Neuronal stem cell (in vitro differentiated cells): ENCODE results near the gene KCNN3.

ENCODE experiments used
- DNase-seq: peaks from one replicate; pipeline ENCODE4 v3.0.0-alpha.2; 2013; ENCODE audit warnings: low spot score
- H2AFZ ChIP-seq: one replicate; pipeline ENCODE4 v1.6.1; 2013; ENCODE audit warnings: mild to moderate bottlenecking, low read length, inconsistent platforms
- H2AK5ac ChIP-seq: 2 replicates; pipeline ENCODE4 v1.6.1; 2013; ENCODE audit warnings: low read depth, mild to moderate bottlenecking, inconsistent platforms, low read length, moderate library complexity, mixed read lengths
- H2BK120ac ChIP-seq: 2 replicates; pipeline ENCODE4 v1.6.1; 2013; ENCODE audit warnings: low read depth, mild to moderate bottlenecking, inconsistent platforms, low read length, moderate library complexity, mixed read lengths
- H2BK12ac ChIP-seq: one replicate; pipeline ENCODE4 v1.6.1; 2013; ENCODE audit warnings: low read length, inconsistent platforms
- H2BK15ac ChIP-seq: 2 replicates; pipeline ENCODE4 v1.6.1; 2013; ENCODE audit warnings: mild to moderate bottlenecking, low read length, inconsistent platforms, mixed read lengths
- H2BK5ac ChIP-seq: one replicate; pipeline ENCODE4 v1.6.1; 2013; ENCODE audit warnings: inconsistent platforms, mild to moderate bottlenecking, low read length, moderate library complexity
- H3K14ac ChIP-seq: one replicate; pipeline ENCODE4 v1.6.1; 2013; ENCODE audit warnings: low read length, inconsistent platforms
- H3K18ac ChIP-seq: 2 replicates; pipeline ENCODE4 v1.6.1; 2013; ENCODE audit warnings: low read length, inconsistent platforms
- H3K23ac ChIP-seq: 2 replicates; pipeline ENCODE4 v1.6.1; 2013; ENCODE audit warnings: low read depth, mild to moderate bottlenecking, mixed read lengths, low read length, inconsistent platforms; ENCODE audit not compliant: poor library complexity
- H3K27ac ChIP-seq: replicated peaks from 3 replicates; pipeline ENCODE4 v1.5.1; 2013; ENCODE audit warnings: low read length, inconsistent platforms
- H3K27me3 ChIP-seq, 3 experiments: 2 replicates each; pipeline ENCODE4 v1.6.1; 2013; ENCODE audit warnings: low read length in 3 of 3, mild to moderate bottlenecking in 2 of 3, inconsistent platforms in 1 of 3, low read depth in 1 of 3, mixed read lengths in 1 of 3, moderate library complexity in 1 of 3; ENCODE audit not compliant: control insufficient read depth in 3 of 3, insufficient read depth in 3 of 3
- H3K36me3 ChIP-seq, 2 donors: replicated peaks in 1 of 2; 2 replicates each; pipeline ENCODE4 v1.6.1; 2013; ENCODE audit warnings: low read length in 2 of 2; ENCODE audit not compliant: control insufficient read depth in 2 of 2, insufficient read depth in 2 of 2
- H3K4ac ChIP-seq: 2 replicates; pipeline ENCODE4 v1.6.1; 2013; ENCODE audit warnings: inconsistent platforms, mild to moderate bottlenecking, low read length, moderate library complexity
- H3K4me1 ChIP-seq, 2 donors: 1 replicate in 1 of 2; 2 replicates in 1 of 2; pipeline ENCODE4 v1.6.1; 2013; ENCODE audit warnings: low read length in 2 of 2, low read depth in 1 of 2; ENCODE audit not compliant: control insufficient read depth in 2 of 2, insufficient read depth in 1 of 2
- H3K4me2 ChIP-seq: one replicate; pipeline ENCODE4 v1.6.1; 2013; ENCODE audit warnings: mild to moderate bottlenecking, low read length, inconsistent platforms; ENCODE audit not compliant: insufficient read depth, poor library complexity, severe bottlenecking
- H3K4me3 ChIP-seq, 2 donors: 2 replicates each; pipeline ENCODE4 v1.5.1; 2013; ENCODE audit warnings: low read length in 2 of 2, mild to moderate bottlenecking in 2 of 2, inconsistent platforms in 1 of 2, moderate library complexity in 1 of 2
- H3K79me1 ChIP-seq: one replicate; pipeline ENCODE4 v1.6.1; 2013; ENCODE audit warnings: low read depth, mild to moderate bottlenecking, inconsistent platforms, low read length, moderate library complexity
- H3K9ac ChIP-seq: one replicate; pipeline ENCODE4 v1.6.1; 2013; ENCODE audit warnings: mild to moderate bottlenecking, low read depth, low read length, inconsistent platforms; ENCODE audit not compliant: poor library complexity
- H3K9me3 ChIP-seq, 2 donors: replicated peaks in 1 of 2; 2 replicates each; pipeline versions ENCODE3 to v1.6.1; 2013; ENCODE audit warnings: low read length in 2 of 2, mild to moderate bottlenecking in 2 of 2, inconsistent platforms in 1 of 2, low read depth in 1 of 2, mixed read lengths in 1 of 2, moderate library complexity in 1 of 2; ENCODE audit not compliant: control insufficient read depth in 2 of 2, insufficient read depth in 1 of 2
- H4K8ac ChIP-seq: one replicate; pipeline ENCODE4 v1.6.1; 2013; ENCODE audit warnings: low read depth, mild to moderate bottlenecking, inconsistent platforms, low read length, moderate library complexity
- H4K91ac ChIP-seq: one replicate; pipeline ENCODE4 v1.6.1; 2013; ENCODE audit warnings: low read length, low read depth, mild to moderate bottlenecking, inconsistent platforms; ENCODE audit not compliant: poor library complexity
- WGBS, 2 donors: extraction: QIAGEN DNeasy Blood & Tissue Kit; methylation state at CpG; one replicate each; pipeline ENCODE4 v1.1.7; 2013; ENCODE audit warnings: missing lambda C conversion rate in 2 of 2, mixed read lengths in 1 of 2; ENCODE audit not compliant: insufficient read length in 2 of 2, insufficient replicate concordance in 1 of 2; ENCODE audit errors: extremely low coverage in 2 of 2; 5-methylcytosine and 5-hydroxymethylcytosine counted together

Gene KCNN3

GRCh38 chr1:154880671-154881070, 10.6 kb upstream of the KCNN3 start:
- Histone ChIP-seq H3K14ac (no peak overlapping the region), H3K79me1 (no peaks in the 10 kb centered on the region), H3K18ac (no peak overlapping the region), H3K9ac (no peak overlapping the region), H2BK5ac (no peak overlapping the region), H3K4me1 (peaks cover 5 to 19% of the 10 kb centered on the region in 2 donors), H3K27ac (no peak overlapping the region), H2BK12ac (no peak overlapping the region), H3K23ac (no peak overlapping the region), H3K27me3 (peaks cover 0 to 43% (median 0%) of the 10 kb centered on the region in 3 experiments), H2BK15ac (no peak overlapping the region), H4K8ac (no peak overlapping the region), H3K4me2 (no peak overlapping the region), H3K4ac (no peak overlapping the region), H3K9me3 (no peaks in the 10 kb centered on the region), H2AK5ac (no peak overlapping the region), H4K91ac (no peak overlapping the region), H3K36me3 (no peaks in the 10 kb centered on the region), H2BK120ac (no peak overlapping the region), H3K4me3 (no peak overlapping the region), H2AFZ (no peak overlapping the region)
- no peak for DNase-seq
- no CpG with 5 or more reads among the region's 5 CpGs for WGBS, 2 donors

GRCh38 chr1:154879038-154879421, 8.9 kb upstream of the KCNN3 start:
- DNase-seq, result no peak
- peak overlapping the region; percentile 86 for H2AFZ ChIP-seq
- peaks cover 0 to 54% (median 0%) of the 10 kb centered on the region in 3 experiments for H3K27me3 ChIP-seq
- no peak overlapping the region for H3K4me2 ChIP-seq
- no peaks in the 10 kb centered on the region for H3K9me3 ChIP-seq
- no peak overlapping the region for H3K4ac ChIP-seq
- no peak overlapping the region for H2BK15ac ChIP-seq
- peaks cover 5 to 7% of the 10 kb centered on the region in 2 donors for H3K4me1 ChIP-seq
- H4K91ac ChIP-seq, result no peak overlapping the region
- H2BK120ac ChIP-seq, result no peak overlapping the region
- no peak overlapping the region for H2BK12ac ChIP-seq
- peak overlapping the region; percentile 22 for H2BK5ac ChIP-seq
- no CpG with 5 or more reads among the region's 16 CpGs for WGBS, 2 donors
- no peak overlapping the region for H3K9ac ChIP-seq
- H4K8ac ChIP-seq, result no peak overlapping the region
- H3K36me3 ChIP-seq, result no peaks in the 10 kb centered on the region
- peak overlapping the region; percentile 36 for H2AK5ac ChIP-seq
- no peak overlapping the region for H3K27ac ChIP-seq
- H3K14ac ChIP-seq, result no peak overlapping the region
- no peak overlapping the region for H3K4me3 ChIP-seq
- H3K79me1 ChIP-seq, result no peaks in the 10 kb centered on the region
- peak overlapping the region; percentile 17 for H3K18ac ChIP-seq
- no peak overlapping the region for H3K23ac ChIP-seq

DNA sequence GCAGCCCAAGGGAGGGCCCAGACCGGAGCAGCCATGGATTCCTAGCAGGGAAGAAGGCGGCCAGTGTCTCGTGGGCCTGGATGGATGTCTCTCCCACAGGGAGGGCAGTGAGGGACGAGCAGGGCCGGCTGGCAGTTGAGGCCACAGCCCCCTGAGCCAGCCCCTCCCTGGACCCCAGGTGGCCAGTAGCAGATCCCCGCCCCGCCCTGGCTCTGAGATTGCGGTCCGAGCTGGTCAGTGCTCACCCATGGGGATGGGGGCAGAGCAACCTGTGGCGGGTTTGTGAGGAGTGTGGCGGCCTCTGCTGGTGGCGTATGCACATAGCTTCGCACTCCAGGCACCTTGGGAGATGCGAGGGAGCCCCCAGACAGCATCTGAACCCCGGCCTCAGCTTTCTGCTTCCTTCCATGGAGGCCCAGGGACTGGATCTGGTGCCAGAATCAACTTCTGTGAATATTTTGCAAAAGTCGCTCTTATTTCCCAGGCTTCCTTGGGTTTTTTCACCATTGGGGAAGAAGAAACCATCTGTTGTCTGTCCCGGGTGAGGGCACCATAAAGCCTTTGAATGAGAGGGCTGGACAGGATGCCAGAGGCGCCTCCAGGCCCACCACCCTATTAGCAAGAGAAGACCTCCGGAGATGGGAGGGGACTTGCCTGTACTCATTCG, 8.4 kb upstream of the KCNN3 start:
- Histone ChIP-seq H3K27ac (no peak overlapping the region), H3K14ac (no peak overlapping the region), H2BK5ac (peak overlapping the region; percentile 22), H3K79me1 (no peaks in the 10 kb centered on the region), H3K4me2 (no peak overlapping the region), H2AFZ (peak overlapping the region; percentile 86), H2AK5ac (peak overlapping the region; percentile 36), H3K4me3 (no peak overlapping the region), H3K9ac (no peak overlapping the region), H3K9me3 (no peaks in the 10 kb centered on the region), H4K91ac (no peak overlapping the region), H3K4ac (no peak overlapping the region), H3K4me1 (peaks cover 5 to 6% of the 10 kb centered on the region in 2 donors), H3K18ac (peak overlapping the region; percentile 53), H4K8ac (no peak overlapping the region), H3K36me3 (no peaks in the 10 kb centered on the region), H3K23ac (peak overlapping the region; percentile 17), H2BK120ac (no peak overlapping the region), H2BK12ac (no peak overlapping the region), H2BK15ac (no peak overlapping the region), H3K27me3 (peaks cover 0 to 59% (median 0%) of the 10 kb centered on the region in 3 experiments)
- WGBS, 2 donors, result no CpG with 5 or more reads among the region's 20 CpGs
- peak; percentile 81 for DNase-seq

DNA sequence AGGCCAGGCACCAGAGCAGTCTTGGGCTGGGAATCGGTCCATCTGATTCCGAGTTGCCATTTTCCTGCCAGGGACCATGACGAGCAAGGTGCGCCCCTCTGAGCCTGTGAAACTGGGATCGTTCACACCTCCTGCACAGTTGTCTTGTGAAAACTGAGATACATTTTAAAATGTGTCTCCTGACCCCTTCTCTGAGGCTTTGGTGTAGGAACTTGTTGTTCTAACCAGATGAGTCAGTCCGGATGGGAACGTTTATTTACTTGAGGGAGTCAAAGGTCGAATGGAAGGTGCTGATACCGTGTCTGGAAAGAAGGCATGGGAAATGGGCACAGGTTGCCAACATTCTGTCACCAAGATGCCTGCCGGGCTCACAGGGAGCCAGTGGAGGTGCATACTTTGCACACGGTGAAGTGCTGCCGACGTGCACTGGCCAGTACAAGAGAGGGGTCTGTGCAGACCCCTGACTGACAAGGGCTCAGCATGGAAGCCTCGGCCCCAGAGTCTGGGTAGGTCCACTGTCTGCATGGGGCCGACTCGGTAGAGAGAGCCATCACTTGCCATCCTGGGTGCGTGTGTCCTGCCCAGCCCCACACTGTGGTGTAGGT, 7.4 kb upstream of the KCNN3 start:
- no peaks in the 10 kb centered on the region for H3K79me1 ChIP-seq
- H3K9ac ChIP-seq, result no peak overlapping the region
- H3K18ac ChIP-seq, result no peak overlapping the region
- H3K4me2 ChIP-seq, result no peak overlapping the region
- no peak overlapping the region for H3K23ac ChIP-seq
- no peak overlapping the region for H3K27ac ChIP-seq
- H3K27me3 ChIP-seq, result peaks cover 0 to 69% (median 0%) of the 10 kb centered on the region in 3 experiments
- H2BK120ac ChIP-seq, result no peak overlapping the region
- DNase-seq, result no peak
- H2BK12ac ChIP-seq, result no peak overlapping the region
- no peak overlapping the region for H3K4ac ChIP-seq
- no peak overlapping the region for H4K91ac ChIP-seq
- H2BK5ac ChIP-seq, result no peak overlapping the region
- peak overlapping the region; percentile 1 for H2AK5ac ChIP-seq
- peak overlapping the region; percentile 76 for H2BK15ac ChIP-seq
- WGBS, 2 donors, result no CpG with 5 or more reads among the region's 17 CpGs
- no peaks in the 10 kb centered on the region for H3K9me3 ChIP-seq
- no peak overlapping the region for H3K4me3 ChIP-seq
- H3K36me3 ChIP-seq, result no peaks in the 10 kb centered on the region
- H2AFZ ChIP-seq, result no peak overlapping the region
- no peak overlapping the region for H4K8ac ChIP-seq
- peaks cover 5 to 6% of the 10 kb centered on the region in 2 donors for H3K4me1 ChIP-seq
- H3K14ac ChIP-seq, result no peak overlapping the region
